NCI-H748 (cell line): ENCODE results near the gene SLC25A15.
A peak's percentile ranks its signal among the peaks of the same experiment; 100 is the strongest.
"Not testable (repeated sequence)": the region's sequence is repeated elsewhere in the genome, so short reads cannot be mapped to it uniquely, and the experiment has no call there.

Experiments used
- DNase-seq: peaks from one replicate; lab custom pipeline; 2025; ENCODE audit not compliant: unreplicated experiment; lab: John Stamatoyannopoulos, UW

The SLC25A15 gene

GRCh38 chr13:40812724-40813445 is 23.5 kb downstream of the SLC25A15 start:
- no peak for DNase-seq

- peak; percentile 46 for DNase-seq
These were observed 24.4 kb downstream of the SLC25A15 start for GRCh38 chr13:40813667-40814454.

DNA sequence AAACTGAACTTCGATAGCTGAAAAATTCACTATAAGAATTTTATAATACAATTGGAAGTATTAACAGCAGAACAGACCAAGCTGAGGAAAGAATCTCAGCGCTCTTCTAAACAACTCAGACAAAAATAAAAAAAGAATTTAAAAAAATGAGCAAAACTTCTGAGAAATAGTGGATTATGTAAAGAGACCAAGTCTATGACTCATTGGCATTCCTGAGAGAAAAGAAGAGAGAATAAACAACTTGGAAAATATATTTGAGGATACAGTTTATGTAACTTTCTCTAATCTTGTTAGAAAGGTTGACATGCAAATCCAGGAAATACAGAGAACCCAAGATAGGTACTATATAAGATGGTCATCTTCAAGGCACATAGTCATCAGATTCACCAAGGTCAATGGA is 25.4 kb downstream of the SLC25A15 start:
- DNase-seq, result no peak

GRCh38 chr13:40818926-40819325 is 29.5 kb downstream of the SLC25A15 start:
- no peak for DNase-seq

DNA sequence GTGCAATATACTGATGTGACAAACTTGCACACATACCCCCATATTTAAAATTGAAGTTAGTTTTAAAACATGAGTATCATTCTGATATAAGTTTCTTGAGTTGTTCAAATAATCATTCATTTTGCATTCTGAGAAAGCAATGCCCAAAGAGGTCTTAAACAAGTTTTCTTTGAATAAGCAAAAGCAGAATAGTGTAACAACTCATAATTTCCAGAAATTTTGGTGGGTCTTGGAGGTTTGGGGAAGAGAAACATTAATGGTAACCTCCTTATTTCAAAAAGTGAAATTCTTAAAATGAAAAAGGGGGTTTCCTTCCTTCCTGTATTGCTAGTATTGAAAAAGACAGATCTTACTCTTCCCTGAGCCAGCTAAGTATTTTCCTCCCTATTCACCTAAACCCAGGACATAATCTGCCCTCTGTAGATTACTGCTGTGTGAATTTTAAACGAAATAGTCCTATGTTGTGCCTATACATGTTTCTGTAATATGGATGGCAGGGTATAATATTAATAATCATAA is 30.4 kb downstream of the SLC25A15 start:
- no peak for DNase-seq

DNA sequence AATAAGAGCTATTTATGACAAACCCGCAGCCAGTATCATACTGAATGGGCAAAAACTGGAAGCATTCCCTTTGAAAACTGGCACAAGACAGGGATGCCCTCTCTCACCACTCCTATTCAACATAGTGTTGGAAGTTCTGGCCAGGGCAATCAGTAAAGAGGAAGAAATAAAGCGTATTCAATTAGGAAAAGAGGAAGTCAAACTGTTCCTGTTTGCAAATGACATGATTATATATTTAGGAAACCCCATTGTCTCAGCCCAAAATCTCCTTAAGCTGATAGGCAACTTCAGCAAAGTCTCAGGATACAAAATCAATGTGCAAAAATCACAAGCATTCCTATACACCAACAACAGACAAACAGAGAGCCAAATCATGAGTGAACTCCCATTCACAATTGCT is 50.3 kb downstream of the SLC25A15 start:
- DNase-seq, result not testable (repeated sequence)

DNA sequence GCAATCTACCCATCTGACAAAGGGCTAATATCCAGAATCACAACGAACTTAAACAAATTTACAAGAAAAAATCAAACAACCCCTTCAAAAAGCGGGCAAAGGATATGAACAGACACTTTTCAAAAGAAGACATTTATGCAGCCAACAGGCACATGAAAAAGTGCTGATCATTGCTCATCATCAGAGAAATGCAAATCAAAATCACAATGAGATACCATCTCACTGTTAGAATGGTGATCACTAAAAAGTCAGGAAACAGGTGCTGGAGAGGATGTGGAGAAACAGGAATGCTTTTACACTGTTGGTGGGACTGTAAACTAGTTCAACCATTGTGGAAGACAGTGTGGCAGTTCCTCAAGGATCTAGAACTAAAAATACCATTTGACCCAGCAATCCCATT is 51.5 kb downstream of the SLC25A15 start:
- DNase-seq, result not testable (repeated sequence)
